Left ventricle myocardium inferior (tissue), 1 donor: ENCODE data around the gene SLC35B2. TPM values are rescaled to one million over a fixed set of nuclear protein-coding genes. Genes with fewer than 3 reads are reported as not detected.

Experiments
- DNase-seq: peaks from one replicate; pipeline ENCODE4 v3.0.0-alpha.2; 2020
- H3K27ac ChIP-seq: fragments of 200-600 bp; replicated peaks from 2 replicates; pipeline ENCODE4 v1.8.0; 2021
- H3K27me3 ChIP-seq: fragments of 200-600 bp; 2 replicates; pipeline ENCODE4 v1.8.0; 2021; ENCODE audit warnings: low read depth
- H3K36me3 ChIP-seq: fragments of 200-600 bp; 2 replicates; pipeline ENCODE4 v1.8.0; 2021
- H3K4me1 ChIP-seq: fragments of 200-600 bp; 2 replicates; pipeline ENCODE4 v1.8.0; 2021
- H3K4me3 ChIP-seq: fragments of 200-600 bp; 2 replicates; pipeline ENCODE4 v1.8.0; 2021; ENCODE audit warnings: mild to moderate bottlenecking, moderate library complexity
- H3K9me3 ChIP-seq: fragments of 200-600 bp; replicated peaks from 2 replicates; pipeline ENCODE4 v1.8.0; 2021
- intact Hi-C: fragments of 100-400 bp; cut with micrococcal nuclease; formaldehyde crosslinking; loops from one replicate; pipeline ENCODE4 v1.11.0; 2022
- total RNA-seq: library from RNA; stranded (reverse); fragmentation: NEBNext Ultra II Directional; extraction: Animal tissue kit (Norgen Biotek cat#: 25700); gene quantifications from one replicate; pipeline ENCODE4 v1.2.1, GENCODE V29; 2021
- TF ChIP-seq, protein P1 (sequence below): fragments of 200-600 bp; IDR thresholded peaks from 2 replicates; pipeline ENCODE4 v1.8.0; 2021; ENCODE audit warnings: antibody characterized with exemption, mild to moderate bottlenecking, borderline replicate concordance
- donor health status: DM: no; HTN: yes; CAD: no; lungs with severe emphysema.

Gene SLC35B2
- total RNA-seq, 1 donor from 2014 or later, result 20.2 TPM

- Histone ChIP-seq H3K27ac (peak overlapping the region; percentile 98), H3K36me3 (peaks cover 13% of the 10 kb centered on the region), H3K4me3 (peak overlapping the region; percentile 88), H3K27me3 (no peaks in the 10 kb centered on the region), H3K9me3 (no peaks in the 10 kb centered on the region), H3K4me1 (peaks cover 97% of the 10 kb centered on the region)
- no peak for DNase-seq
- intact Hi-C loops, result no loop called here
- TF ChIP-seq, protein P1, sequence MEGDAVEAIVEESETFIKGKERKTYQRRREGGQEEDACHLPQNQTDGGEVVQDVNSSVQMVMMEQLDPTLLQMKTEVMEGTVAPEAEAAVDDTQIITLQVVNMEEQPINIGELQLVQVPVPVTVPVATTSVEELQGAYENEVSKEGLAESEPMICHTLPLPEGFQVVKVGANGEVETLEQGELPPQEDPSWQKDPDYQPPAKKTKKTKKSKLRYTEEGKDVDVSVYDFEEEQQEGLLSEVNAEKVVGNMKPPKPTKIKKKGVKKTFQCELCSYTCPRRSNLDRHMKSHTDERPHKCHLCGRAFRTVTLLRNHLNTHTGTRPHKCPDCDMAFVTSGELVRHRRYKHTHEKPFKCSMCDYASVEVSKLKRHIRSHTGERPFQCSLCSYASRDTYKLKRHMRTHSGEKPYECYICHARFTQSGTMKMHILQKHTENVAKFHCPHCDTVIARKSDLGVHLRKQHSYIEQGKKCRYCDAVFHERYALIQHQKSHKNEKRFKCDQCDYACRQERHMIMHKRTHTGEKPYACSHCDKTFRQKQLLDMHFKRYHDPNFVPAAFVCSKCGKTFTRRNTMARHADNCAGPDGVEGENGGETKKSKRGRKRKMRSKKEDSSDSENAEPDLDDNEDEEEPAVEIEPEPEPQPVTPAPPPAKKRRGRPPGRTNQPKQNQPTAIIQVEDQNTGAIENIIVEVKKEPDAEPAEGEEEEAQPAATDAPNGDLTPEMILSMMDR, result no peak
Measured at GRCh38 chr6:44225579-44226325, 31.6 kb downstream of the SLC35B2 start.

- peak overlapping the region; percentile 98 for H3K27ac ChIP-seq
- no peaks in the 10 kb centered on the region for H3K9me3 ChIP-seq
- no peaks in the 10 kb centered on the region for H3K27me3 ChIP-seq
- peaks cover 97% of the 10 kb centered on the region for H3K4me1 ChIP-seq
- H3K4me3 ChIP-seq, result peak overlapping the region; percentile 88
- no peak for DNase-seq
- TF ChIP-seq, protein P1, result no peak
- intact Hi-C loops, result no loop called here
- H3K36me3 ChIP-seq, result peaks cover 5% of the 10 kb centered on the region
Measured at GRCh38 chr6:44224965-44225305, 32.4 kb downstream of the SLC35B2 start.

GRCh38 chr6:44224029-44224964 lies 33.0 kb downstream of the SLC35B2 start:
- intact Hi-C loops, result no loop called here
- Histone ChIP-seq H3K36me3 (no peaks in the 10 kb centered on the region), H3K4me1 (peaks cover 98% of the 10 kb centered on the region), H3K4me3 (peak overlapping the region; percentile 88), H3K27ac (peak overlapping the region; percentile 98), H3K27me3 (no peaks in the 10 kb centered on the region), H3K9me3 (no peaks in the 10 kb centered on the region)
- no peak for DNase-seq
- TF ChIP-seq, protein P1, result no peak

DNA sequence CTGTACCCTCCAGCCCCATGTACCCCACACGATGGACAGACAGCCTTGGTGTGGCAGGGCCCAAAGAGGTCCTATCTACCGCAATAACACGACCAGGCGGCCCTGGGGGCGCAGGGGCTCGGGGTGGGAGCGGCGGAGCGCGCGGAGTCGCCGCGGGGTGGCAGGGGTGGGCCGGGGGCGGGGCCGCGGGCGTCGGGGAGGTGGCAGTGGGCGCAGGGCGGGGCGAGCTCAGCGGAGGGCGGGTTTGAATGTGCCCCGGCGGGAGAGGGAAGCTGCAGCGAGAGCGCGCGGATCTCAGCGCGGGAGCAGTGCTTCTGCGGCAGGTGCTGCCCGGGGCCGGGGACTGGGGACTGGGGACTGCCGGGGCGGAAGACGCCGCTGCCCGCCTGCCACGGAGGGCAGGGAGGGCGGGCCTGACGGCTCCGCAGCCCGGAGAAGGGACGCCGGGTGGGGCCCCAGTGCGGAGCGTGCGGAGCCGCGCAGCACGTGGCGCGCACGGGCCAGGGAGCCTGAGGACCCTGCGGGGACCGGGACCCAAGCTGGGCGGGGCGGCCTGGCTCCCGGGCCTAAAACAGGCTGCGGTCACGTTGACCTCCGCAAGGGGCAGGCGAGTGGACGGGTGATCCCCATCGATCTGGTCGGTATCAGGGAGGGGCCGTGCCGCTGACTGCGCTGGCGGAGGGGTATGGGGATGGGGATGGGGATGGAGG lies 33.9 kb downstream of the SLC35B2 start, which contains the start of gene SLC29A1:
SLC29A1 (plus strand) TSS at position 277 of the 710 bp plus-strand sequence. CDS start 3,719 bp downstream, outside the sequence.
- intact Hi-C loops, result no loop called here
- Histone ChIP-seq H3K27me3 (no peaks in the 10 kb centered on the region), H3K27ac (peak within 1 kb of the TSS; percentile 98), H3K4me3 (peak within 1 kb of the TSS; percentile 88), H3K9me3 (no peaks in the 10 kb centered on the region), H3K4me1 (peaks cover 98% of the 10 kb centered on the region), H3K36me3 (no peaks in the 10 kb centered on the region)
- TF ChIP-seq, protein P1, result no peak
- peak; percentile 89 for DNase-seq
